Liver (tissue), 3 donors: ENCODE data around the gene PRSS22.

Experiments
- NR2F2 ChIP-seq: IDR thresholded peaks from 2 replicates; pipeline ENCODE4 v1.6.1; 2016; ENCODE audit warnings: antibody characterized with exemption
- RAD21 ChIP-seq, 2 donors: IDR thresholded peaks; 2 replicates each; pipeline ENCODE4 v1.6.1; 2016; ENCODE audit warnings: antibody characterized with exemption in 2 of 2, mild to moderate bottlenecking in 2 of 2
- TAF1 ChIP-seq: conservative IDR thresholded peaks from 2 replicates; pipeline ENCODE4 v1.6.1; 2016; ENCODE audit warnings: antibody characterized with exemption, mild to moderate bottlenecking
- YY1 ChIP-seq: IDR thresholded peaks from 2 replicates; pipeline ENCODE4 v1.6.1; 2016; ENCODE audit warnings: antibody characterized with exemption, mild to moderate bottlenecking
- TF ChIP-seq, protein P1 (sequence below): fragments of 150-350 bp; IDR thresholded peaks from 2 replicates; pipeline ENCODE4 v1.5.1; 2017; ENCODE audit warnings: improper control_type of control experiment, low read depth, low read length; ENCODE audit not compliant: missing input control
- TF ChIP-seq, protein P2 (sequence below): IDR thresholded peaks from 2 replicates; pipeline ENCODE4 v1.6.1; 2016; ENCODE audit warnings: antibody characterized with exemption, mild to moderate bottlenecking
- TF ChIP-seq, protein P3 (sequence below): IDR thresholded peaks from 2 replicates; pipeline ENCODE4 v1.6.1; 2016; ENCODE audit warnings: antibody characterized with exemption
- donor health status: healthy.
- donor health status: healthy.

DNA sequence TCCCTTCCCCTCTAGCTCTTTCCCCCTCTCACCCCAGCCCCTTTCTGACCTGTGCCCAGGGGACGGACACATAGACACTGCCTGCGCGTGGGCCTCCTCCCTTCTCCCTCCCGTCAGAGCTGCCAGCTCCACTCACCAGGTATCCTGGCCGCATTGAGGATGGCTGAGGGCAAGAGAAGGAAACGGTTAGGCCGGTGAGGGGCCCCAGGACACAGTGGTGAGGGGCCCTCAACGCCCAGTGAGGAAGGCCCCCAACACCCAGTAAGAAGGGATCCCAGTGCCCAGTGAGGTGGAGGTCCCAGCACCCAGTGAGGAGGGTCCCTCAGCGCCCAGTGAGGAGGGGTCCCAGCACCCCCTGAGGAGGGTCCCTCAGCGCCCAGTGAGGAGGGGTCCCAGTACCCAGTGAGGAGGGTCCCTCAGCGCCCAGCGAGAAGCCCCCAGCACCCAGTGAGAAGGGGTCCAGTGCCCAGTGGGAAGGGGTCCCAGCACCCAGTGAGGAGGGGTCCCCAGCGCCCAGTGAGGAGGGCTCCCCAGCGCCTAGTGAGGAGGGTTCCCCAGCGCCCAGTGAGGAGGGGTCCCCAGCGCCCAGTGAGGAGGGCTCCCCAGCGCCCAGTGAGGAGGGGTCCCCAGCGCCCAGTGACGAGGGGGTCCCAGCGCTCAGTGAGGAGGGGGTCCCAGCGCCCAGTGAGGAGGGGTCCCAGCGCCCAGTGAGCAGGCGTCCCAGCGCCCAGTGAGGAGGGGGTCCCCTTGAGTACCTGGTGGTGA lies 1.1 kb downstream of the PRSS22 start:
- TF ChIP-seq, protein P1, sequence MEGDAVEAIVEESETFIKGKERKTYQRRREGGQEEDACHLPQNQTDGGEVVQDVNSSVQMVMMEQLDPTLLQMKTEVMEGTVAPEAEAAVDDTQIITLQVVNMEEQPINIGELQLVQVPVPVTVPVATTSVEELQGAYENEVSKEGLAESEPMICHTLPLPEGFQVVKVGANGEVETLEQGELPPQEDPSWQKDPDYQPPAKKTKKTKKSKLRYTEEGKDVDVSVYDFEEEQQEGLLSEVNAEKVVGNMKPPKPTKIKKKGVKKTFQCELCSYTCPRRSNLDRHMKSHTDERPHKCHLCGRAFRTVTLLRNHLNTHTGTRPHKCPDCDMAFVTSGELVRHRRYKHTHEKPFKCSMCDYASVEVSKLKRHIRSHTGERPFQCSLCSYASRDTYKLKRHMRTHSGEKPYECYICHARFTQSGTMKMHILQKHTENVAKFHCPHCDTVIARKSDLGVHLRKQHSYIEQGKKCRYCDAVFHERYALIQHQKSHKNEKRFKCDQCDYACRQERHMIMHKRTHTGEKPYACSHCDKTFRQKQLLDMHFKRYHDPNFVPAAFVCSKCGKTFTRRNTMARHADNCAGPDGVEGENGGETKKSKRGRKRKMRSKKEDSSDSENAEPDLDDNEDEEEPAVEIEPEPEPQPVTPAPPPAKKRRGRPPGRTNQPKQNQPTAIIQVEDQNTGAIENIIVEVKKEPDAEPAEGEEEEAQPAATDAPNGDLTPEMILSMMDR: no peak
- TF ChIP-seq, protein P2, sequence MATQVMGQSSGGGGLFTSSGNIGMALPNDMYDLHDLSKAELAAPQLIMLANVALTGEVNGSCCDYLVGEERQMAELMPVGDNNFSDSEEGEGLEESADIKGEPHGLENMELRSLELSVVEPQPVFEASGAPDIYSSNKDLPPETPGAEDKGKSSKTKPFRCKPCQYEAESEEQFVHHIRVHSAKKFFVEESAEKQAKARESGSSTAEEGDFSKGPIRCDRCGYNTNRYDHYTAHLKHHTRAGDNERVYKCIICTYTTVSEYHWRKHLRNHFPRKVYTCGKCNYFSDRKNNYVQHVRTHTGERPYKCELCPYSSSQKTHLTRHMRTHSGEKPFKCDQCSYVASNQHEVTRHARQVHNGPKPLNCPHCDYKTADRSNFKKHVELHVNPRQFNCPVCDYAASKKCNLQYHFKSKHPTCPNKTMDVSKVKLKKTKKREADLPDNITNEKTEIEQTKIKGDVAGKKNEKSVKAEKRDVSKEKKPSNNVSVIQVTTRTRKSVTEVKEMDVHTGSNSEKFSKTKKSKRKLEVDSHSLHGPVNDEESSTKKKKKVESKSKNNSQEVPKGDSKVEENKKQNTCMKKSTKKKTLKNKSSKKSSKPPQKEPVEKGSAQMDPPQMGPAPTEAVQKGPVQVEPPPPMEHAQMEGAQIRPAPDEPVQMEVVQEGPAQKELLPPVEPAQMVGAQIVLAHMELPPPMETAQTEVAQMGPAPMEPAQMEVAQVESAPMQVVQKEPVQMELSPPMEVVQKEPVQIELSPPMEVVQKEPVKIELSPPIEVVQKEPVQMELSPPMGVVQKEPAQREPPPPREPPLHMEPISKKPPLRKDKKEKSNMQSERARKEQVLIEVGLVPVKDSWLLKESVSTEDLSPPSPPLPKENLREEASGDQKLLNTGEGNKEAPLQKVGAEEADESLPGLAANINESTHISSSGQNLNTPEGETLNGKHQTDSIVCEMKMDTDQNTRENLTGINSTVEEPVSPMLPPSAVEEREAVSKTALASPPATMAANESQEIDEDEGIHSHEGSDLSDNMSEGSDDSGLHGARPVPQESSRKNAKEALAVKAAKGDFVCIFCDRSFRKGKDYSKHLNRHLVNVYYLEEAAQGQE: no peak
- TF ChIP-seq, protein P3, sequence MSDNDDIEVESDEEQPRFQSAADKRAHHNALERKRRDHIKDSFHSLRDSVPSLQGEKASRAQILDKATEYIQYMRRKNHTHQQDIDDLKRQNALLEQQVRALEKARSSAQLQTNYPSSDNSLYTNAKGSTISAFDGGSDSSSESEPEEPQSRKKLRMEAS: no peak
- TF ChIP-seq TAF1 (no peak), NR2F2 (no peak), YY1 (no peak), RAD21 (IDR thresholded peaks at IDR 0.05) (no peak)
